Nasal cavity respiratory epithelium epithelial cell of viscerocranial mucosa (primary cell): Measurements from ENCODE around the gene ERO1A. TPM values are rescaled to one million over a fixed set of nuclear protein-coding genes. Genes with fewer than 3 reads are reported as not detected.

Source experiments
- total RNA-seq: library from RNA; depleted of rRNA; stranded (reverse); fragments of >200 nt; gene quantifications from 2 replicates; pipeline ENCODE4 v1.2.3, GENCODE V29; 2014

ERO1A gene, protein sequence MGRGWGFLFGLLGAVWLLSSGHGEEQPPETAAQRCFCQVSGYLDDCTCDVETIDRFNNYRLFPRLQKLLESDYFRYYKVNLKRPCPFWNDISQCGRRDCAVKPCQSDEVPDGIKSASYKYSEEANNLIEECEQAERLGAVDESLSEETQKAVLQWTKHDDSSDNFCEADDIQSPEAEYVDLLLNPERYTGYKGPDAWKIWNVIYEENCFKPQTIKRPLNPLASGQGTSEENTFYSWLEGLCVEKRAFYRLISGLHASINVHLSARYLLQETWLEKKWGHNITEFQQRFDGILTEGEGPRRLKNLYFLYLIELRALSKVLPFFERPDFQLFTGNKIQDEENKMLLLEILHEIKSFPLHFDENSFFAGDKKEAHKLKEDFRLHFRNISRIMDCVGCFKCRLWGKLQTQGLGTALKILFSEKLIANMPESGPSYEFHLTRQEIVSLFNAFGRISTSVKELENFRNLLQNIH
- 162 and 219 TPM in 2 replicates for total RNA-seq

DNA sequence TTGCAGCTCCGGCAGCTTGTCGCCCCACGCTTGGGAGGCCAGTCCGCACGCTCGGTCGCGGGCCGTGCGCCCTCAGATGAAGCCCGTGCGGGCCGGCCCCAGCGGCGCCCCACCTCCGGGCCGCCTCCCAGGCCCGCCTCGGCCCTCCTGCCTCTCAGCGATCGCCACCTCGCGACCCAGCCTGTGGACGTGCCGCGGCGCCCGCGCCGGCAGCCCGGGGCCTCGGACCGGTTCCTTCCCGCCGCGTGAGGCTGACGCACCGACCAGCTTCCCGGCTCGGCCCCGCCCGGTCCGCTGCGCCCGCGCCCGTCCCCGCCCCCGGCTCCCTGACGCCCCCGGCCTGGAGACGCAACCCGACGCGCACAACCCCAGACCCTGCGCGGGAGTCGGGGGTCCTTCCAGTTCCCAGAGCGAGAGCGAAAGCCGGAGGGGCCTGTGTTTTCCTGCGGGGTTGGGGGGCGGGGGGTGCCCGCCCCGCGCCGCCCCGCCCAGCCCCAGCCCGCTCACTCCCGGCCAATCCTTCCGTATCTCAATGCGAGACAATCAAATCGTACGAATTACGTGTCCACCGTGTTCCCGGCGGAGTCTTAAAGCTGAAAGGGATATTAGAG is at the start of gene ERO1A:
ERO1A (minus strand) TSS at position 78 of the 611 bp plus-strand sequence; CDS start at position 1, 77 bp downstream.

DNA sequence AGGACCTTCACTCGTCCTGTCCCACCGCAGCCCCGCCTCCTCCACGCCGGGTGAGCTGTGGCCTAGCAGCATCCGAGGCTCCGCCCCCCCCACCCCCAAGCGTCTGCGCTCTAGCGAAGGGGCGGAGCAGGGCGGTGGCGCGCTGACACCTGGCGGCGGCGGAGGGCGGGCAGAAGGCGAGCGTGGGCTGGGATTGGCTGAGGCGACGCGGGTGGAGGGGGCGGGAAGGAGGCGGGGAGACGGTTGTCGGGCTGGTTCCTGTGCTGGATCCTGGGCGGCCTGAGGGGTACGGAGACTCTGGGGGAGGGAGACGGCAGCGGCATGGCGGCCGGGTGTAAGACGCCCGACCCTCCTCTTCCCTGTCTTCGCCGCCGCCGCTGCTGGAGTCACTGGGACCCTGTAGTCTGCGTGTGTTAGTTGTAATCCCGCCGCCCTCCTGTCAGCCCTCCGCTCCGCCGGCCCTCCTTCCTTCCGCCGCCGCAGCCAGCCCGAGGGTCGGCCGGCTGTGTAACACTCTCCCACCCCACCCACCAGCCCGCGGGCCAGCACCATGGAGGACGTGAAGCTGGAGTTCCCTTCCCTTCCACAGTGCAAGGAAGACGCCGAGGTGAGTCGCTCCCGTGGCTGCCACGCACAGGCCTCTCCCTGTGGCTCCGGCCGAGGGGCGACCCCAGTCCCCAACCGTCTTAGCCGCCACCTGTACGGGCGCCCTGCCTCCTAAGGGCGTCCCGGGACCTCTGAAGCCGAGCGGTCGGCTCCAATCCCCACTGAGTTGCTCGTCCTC is 34.8 kb upstream of the ERO1A start, which contains the start of gene STYX:
STYX (plus strand) TSS at position 242 of the 784 bp plus-strand sequence; CDS start at position 551, 309 bp downstream.

DNA sequence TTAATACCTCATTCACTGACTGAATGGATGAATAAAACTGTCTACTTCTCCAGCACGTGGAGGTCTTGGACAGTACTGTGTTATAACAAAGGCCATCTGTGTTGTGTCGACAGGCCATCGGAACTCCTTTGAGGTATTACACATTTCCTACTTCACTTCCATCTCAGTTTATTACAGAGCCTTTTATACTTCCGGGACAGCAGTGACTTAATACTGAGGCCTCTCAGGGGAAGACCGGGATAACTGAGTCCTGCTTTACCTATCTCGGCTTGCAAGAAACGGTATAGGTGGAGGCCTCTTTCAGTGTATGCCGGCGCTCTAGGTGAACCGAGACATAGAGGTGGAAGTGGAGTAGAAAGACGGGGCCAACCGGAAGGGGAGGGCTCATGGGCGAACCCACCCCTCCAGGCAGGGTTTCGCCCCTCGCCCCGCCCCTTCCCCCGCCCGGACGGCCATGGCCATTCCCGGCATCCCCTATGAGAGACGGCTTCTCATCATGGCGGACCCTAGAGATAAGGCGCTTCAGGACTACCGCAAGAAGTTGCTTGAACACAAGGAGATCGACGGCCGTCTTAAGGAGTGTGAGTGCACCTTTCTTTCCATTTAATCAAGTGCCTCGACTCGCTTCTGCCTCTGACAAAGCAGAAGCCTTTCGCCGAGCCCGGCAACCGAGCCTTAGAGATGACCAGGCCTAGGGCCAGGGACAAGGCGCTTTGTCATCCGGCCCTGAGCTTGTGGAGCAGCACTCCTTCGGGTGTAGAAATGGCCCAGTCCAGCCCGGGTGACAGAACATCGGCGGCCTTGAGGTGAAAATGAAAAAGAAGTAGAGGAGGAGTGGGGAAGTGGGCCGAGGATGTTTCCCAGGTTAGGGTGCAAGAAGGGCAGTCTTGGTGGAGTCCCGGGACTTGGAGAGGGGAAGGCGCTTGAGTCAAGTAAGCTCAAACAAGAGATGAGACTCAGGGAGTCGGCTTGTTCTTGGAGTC is 11.7 kb upstream of the ERO1A start, which contains the start of gene PSMC6:
PSMC6 (plus strand) TSS at position 477 of the 983 bp plus-strand sequence; CDS start at position 497, 20 bp downstream.

Other genes starting within 250 kb of the ERO1A start
- 1.9 and 2.1 TPM in 2 replicates for gene TXNDC16, start 143.1 kb downstream of the ERO1A start, total RNA-seq
- gene GPR137C, start 142.7 kb downstream of the ERO1A start, total RNA-seq, result under 0.01 and 0.07 TPM in 2 replicates
- gene PSMC6, start 11.6 kb upstream of the ERO1A start, total RNA-seq, result 80.0 and 113 TPM in 2 replicates
- gene STYX, start 34.6 kb upstream of the ERO1A start, total RNA-seq, result 19.0 and 23.9 TPM in 2 replicates
- gene GNPNAT1, start 96.0 kb upstream of the ERO1A start, total RNA-seq, result 34.8 and 51.6 TPM in 2 replicates